NB4 (cell line): ENCODE measurements around the gene KRTAP6-3.

Source experiments
- CTCF ChIP-seq: IDR thresholded peaks from one replicate; pipeline ENCODE4 v1.5.1; 2012; ENCODE audit warnings: low read depth, low read length
- POLR2A ChIP-seq: IDR thresholded peaks from 2 replicates; pipeline ENCODE4 v1.6.1; 2011; ENCODE audit warnings: mild to moderate bottlenecking; ENCODE audit not compliant: insufficient read length; ENCODE audit errors: extremely low read depth

GRCh38 chr21:30620522-30620921, 28.3 kb downstream of the KRTAP6-3 start, which contains the start of gene KRTAP20-4:
- TF ChIP-seq POLR2A (no peak), CTCF (no peak)
